HTERT RPE-1 (cell line): ENCODE data around the gene ZBTB7C.

Experiments used
- in situ Hi-C: fragments of 300-500 bp; cut with MboI; formaldehyde crosslinking; loops from 4 replicates; pipeline ENCODE4 v1.14.3; 2020; ENCODE audit warnings: low sequenced_read_pairs

ZBTB7C gene

DNA sequence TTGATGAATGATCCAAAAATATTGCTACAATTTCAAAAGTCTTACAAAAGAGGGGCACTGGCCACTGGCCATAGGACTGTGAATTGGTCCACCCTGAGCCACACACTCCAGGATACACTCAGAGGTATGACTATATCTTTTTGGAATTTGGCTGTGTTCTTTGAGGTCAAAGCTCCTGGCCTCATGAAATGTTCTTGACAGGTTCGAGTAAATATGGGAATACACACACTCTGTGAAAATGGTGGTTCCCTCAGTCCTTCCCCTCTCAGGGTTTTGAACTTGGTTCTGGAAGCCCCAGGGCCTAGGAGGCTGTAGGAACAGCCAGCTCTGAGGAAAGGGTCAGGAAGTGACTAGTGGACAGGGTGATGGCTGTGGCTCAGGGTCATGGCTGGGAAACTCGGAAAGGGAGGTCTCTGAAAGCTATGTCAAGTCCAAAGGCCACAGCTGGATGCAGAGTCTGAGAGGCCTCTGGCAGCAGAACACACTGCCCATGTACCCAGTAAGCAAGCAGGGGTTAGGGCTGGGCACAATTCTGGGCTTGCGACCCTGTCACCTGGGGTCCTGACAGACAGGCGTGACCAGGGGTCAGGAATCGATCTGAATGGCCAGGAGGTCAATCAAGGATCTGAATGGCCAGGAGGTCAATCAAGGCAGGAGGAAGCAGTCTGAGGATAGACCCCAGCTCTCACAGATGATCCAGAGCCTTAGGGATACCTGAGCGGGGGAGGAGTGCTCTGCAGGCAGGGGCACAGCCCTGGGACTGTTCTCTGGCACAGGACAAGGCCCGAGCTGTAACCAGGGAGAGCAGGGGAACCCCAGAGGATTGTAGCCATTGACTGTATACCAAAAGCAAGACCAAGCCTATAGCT is 255.3 kb downstream of the ZBTB7C start:
- in situ Hi-C loops, result no loop called here

- in situ Hi-C loops, result no loop called here
Observed at GRCh38 chr18:48152549-48152948, 256.6 kb downstream of the ZBTB7C start.

GRCh38 chr18:48151421-48152065 is 257.6 kb downstream of the ZBTB7C start:
- in situ Hi-C loops, result no loop called here

DNA sequence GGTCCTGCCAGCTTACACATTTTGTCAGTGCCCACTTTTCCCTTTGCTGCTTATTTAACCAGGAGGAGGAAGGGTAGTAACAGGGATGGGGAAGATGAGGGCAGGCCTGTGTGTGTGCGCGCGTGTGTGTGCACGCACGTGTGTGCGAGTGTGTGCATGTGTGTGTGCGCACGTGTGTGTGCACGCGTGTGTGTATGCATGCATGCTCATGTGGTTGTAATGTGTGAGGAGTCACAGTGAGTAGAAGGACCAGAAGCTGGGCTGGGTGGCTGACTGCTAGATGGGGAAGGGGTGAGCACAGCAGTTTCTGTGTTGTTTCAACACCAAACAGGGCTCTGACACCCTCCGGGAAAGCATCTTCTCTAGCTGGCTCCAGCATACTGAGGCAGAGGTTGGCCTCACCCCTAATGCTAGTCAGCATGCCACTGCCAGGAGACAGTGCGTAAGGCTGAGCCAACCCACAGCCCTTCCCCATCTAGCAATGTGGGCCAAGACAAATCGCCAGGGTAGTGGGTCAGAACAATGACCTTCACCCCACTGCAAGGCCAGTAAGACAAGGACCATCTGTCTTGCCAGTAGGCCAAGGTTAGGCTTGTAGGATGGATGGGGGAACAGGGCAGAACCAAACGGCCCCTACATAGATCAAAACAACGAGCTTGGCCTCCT is 260.0 kb downstream of the ZBTB7C start:
- in situ Hi-C loops, result no loop called here

DNA sequence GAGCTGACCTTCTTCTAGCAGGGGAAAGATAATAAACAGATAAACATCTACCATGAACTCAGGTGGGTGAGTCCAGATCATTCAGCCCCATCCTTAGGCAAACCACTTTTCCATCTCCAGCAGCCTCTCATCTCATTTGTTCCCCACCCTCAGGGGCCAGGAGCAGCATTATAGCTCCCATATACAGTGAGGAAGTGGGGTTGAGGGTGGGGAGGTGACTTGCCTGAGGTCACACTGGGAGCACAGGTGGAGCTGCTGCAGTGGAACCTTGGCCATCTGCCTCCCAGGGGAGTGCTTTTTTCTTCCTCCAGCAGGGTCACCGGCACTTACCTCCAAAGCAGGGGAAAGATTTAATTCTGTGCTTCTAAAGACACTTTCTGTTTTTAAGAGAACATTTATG is 266.2 kb downstream of the ZBTB7C start:
- in situ Hi-C loops, result no loop called here

DNA sequence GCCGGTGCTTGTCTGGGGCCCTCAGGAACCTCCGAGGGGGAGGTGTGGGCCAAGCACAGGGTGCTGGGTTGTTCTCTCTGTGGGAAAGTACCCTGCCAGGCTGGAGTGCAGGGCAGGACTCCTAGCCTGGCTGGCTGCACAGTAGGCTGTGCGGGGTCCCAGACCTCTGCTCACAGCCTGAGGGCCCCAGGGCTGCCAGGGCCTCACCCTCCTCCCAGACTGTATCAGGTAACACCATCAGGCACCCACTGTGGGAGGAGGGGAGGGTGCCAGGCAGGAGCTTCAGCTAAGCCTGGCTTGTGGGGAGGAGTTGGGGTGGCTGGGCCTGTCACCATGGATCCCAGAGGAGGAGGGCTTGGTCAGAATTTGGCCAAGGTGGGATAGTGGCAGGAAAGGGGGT is 266.8 kb downstream of the ZBTB7C start:
- in situ Hi-C loops, result no loop called here

GRCh38 chr18:48140731-48141130 is 268.5 kb downstream of the ZBTB7C start:
- in situ Hi-C loops, result no loop called here

- in situ Hi-C loops, result no loop called here
Observed at GRCh38 chr18:48139431-48140347, 269.5 kb downstream of the ZBTB7C start.

- in situ Hi-C loops, result no loop called here
Observed at GRCh38 chr18:48138660-48139430, 270.3 kb downstream of the ZBTB7C start.

DNA sequence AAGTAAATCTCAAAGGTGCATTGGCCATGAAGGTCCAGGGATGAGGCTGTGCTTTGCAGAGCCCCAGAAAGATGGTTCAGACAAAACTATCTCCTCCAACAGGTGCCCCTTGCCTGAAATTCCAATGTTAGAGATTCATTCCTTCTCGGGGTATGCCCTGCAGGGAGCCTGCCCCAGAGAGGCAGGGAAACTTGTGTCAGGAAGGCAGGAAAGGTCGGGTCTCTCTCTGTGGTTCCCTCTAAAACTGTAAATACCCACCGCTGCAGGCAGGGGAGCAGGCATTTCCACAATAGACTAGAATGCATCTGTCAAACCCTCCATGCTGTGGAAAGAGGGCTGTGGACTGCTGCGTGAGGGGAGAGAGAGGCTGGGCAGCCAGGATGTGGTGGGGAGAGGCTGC is 271.0 kb downstream of the ZBTB7C start:
- in situ Hi-C loops, result no loop called here

GRCh38 chr18:48137374-48138081 is 271.7 kb downstream of the ZBTB7C start:
- in situ Hi-C loops, result no loop called here

- in situ Hi-C loops, result no loop called here
Observed at GRCh38 chr18:48136827-48137373, 272.3 kb downstream of the ZBTB7C start.

GRCh38 chr18:48136051-48136826 is 272.9 kb downstream of the ZBTB7C start:
- in situ Hi-C loops, result no loop called here

DNA sequence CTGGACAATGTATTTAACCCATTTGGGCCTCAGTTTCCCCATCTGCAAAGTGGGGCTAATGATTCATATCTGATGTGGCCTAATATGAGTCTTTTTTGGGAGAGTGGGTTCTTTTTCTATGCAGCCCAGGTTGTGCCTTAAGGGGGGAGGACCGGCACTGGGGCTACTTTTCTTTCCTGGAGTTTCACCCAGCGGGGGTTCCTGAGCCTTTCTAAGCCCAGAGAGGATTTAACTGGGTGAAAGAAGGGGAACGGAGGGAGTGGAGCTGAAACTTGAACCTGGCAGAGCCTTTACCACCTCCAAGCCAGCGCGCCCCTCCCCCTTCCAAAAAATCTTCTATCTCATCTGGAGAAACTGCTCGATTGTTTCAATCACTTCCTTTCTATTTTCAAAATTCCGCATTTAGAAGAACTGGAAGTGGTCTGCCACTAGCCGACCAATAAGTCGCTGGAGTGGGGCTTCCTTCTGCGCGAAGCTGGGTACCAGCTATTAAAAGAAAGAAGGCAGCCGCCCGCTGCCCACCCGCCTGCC is 273.7 kb downstream of the ZBTB7C start:
- in situ Hi-C loops, result no loop called here

DNA sequence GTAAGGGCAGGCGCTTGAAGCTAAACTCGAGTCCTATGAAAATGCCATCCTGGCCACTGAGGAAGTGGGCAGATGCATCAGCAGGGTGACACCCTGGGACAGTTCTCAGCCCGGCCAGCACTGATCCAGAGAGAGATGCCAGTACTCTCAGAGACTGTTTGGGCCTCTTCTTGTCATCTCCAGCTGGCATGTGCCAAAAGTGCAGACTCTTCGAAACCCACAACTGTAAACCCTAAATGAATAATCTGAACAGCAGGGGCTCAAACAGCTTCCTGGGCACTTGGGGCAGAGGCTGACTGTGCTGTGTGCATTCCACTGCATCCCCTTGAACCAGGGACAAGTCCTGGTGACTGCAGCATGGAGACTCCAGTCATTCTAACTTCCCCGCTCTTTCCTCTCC is 274.6 kb downstream of the ZBTB7C start:
- in situ Hi-C loops, result no loop called here

GRCh38 chr18:48133671-48134251 is 275.4 kb downstream of the ZBTB7C start:
- in situ Hi-C loops, result no loop called here

- in situ Hi-C loops, result no loop called here
Observed at GRCh38 chr18:48132797-48133655, 276.2 kb downstream of the ZBTB7C start.
